Measurements from ENCODE around the gene KCNB1. TPM values are rescaled to one million over a fixed set of nuclear protein-coding genes. Genes with fewer than 3 reads are reported as not detected.

The KCNB1 gene
- total and polyA plus RNA-seq, 2 donors (not counting 1 experiment from before 2014, with no cell fraction given), result 0.12 TPM; not detected in 1

GRCh38 chr20:49433333-49433732 is 49.1 kb downstream of the KCNB1 start:
- H3K4me1 Mint-ChIP-seq, result no peaks in the 10 kb centered on the region
- intact Hi-C loops (cut with micrococcal nuclease), result no loop called here
- DNase-seq (no peak), ATAC-seq (ENCODE audit: low read depth) (no peak)
- H3K27me3 Mint-ChIP-seq, result peaks cover 21% of the 10 kb centered on the region
- H3K9ac ChIP-seq (ENCODE audit: low read length), result no peak overlapping the region
- no peaks in the 10 kb centered on the region for H4K20me1 ChIP-seq (ENCODE audit: control insufficient read depth, insufficient read depth, low read length, poor library complexity, severe bottlenecking)
- no peaks in the 10 kb centered on the region for H3K4me1 ChIP-seq (ENCODE audit: control insufficient read depth in 2 of 2, insufficient read depth in 2 of 2, low read length in 2 of 2)
- H3K4me3 Mint-ChIP-seq, result no peak overlapping the region
- no peak overlapping the region for H3K27ac Mint-ChIP-seq
- no peaks in the 10 kb centered on the region for H3K36me3 ChIP-seq (replicated peaks in 1 of 2; ENCODE audit: control extremely low read depth in 1 of 2, control insufficient read depth in 1 of 2, extremely low read depth in 1 of 2, insufficient read depth in 2 of 2, low read length in 1 of 2)
- H3K79me2 ChIP-seq (ENCODE audit: control insufficient read depth, insufficient read depth, low read length), result no peaks in the 10 kb centered on the region
- H3K27me3 ChIP-seq (replicated peaks in 1 of 4; ENCODE audit: control extremely low read depth in 1 of 4, control insufficient read depth in 3 of 4, insufficient read depth in 4 of 4, low read length in 3 of 4), result peaks cover 0 to 11% (median 5%) of the 10 kb centered on the region in 4 experiments
- ChIA-PET POLR2A (no interaction called here), CTCF (no interaction called here)
- H3K9me3 Mint-ChIP-seq (ENCODE audit: insufficient read depth), result no peaks in the 10 kb centered on the region
- H2AFZ ChIP-seq (ENCODE audit: insufficient read depth, low read depth, low read length, poor library complexity, severe bottlenecking), result no peak overlapping the region
- no peak overlapping the region for H3K27ac ChIP-seq (ENCODE audit: low read length in 2 of 2)
- H3K4me2 ChIP-seq (replicated peaks; ENCODE audit: low read depth, low read length, poor library complexity, severe bottlenecking), result no peak overlapping the region
- TF ChIP-seq EZH2 (IDR thresholded peaks at IDR 0.05; ENCODE audit: borderline replicate concordance, insufficient read depth, low read depth, low read length, poor library complexity, severe bottlenecking), result no peak
- TF ChIP-seq CTCF (IDR thresholded peaks at IDR 0.05), result no peak
- H3K4me3 ChIP-seq (ENCODE audit: control extremely low read depth in 1 of 5, extremely low read depth in 1 of 5, insufficient read depth in 1 of 5, low read depth in 2 of 5, low read length in 4 of 5), result no peak overlapping the region
- no peaks in the 10 kb centered on the region for H3K9me3 ChIP-seq (ENCODE audit: control extremely low read depth in 1 of 3, control insufficient read depth in 2 of 3, insufficient read depth in 1 of 3, low read length in 2 of 3)
- WGBS (ENCODE audit: insufficient coverage), result 79% methylated on average over 9 of the region's 10 CpGs

- Histone ChIP-seq H3K4me1 (ENCODE audit: control insufficient read depth in 2 of 2, insufficient read depth in 2 of 2, low read length in 2 of 2) (no peaks in the 10 kb centered on the region), H4K20me1 (ENCODE audit: control insufficient read depth, insufficient read depth, low read length, poor library complexity, severe bottlenecking) (no peaks in the 10 kb centered on the region), H3K36me3 (replicated peaks in 1 of 2; ENCODE audit: control extremely low read depth in 1 of 2, control insufficient read depth in 1 of 2, extremely low read depth in 1 of 2, insufficient read depth in 2 of 2, low read length in 1 of 2) (no peaks in the 10 kb centered on the region), H3K4me2 (replicated peaks; ENCODE audit: low read depth, low read length, poor library complexity, severe bottlenecking) (no peak overlapping the region), H3K9ac (ENCODE audit: low read length) (no peak overlapping the region), H3K79me2 (ENCODE audit: control insufficient read depth, insufficient read depth, low read length) (no peaks in the 10 kb centered on the region), H3K4me3 (ENCODE audit: control extremely low read depth in 1 of 5, extremely low read depth in 1 of 5, insufficient read depth in 1 of 5, low read depth in 2 of 5, low read length in 4 of 5) (no peak overlapping the region), H3K27ac (ENCODE audit: low read length in 2 of 2) (no peak overlapping the region), H3K27me3 (replicated peaks in 1 of 4; ENCODE audit: control extremely low read depth in 1 of 4, control insufficient read depth in 3 of 4, insufficient read depth in 4 of 4, low read length in 3 of 4) (peaks cover 0 to 16% (median 6%) of the 10 kb centered on the region in 4 experiments), H2AFZ (ENCODE audit: insufficient read depth, low read depth, low read length, poor library complexity, severe bottlenecking) (no peak overlapping the region), H3K9me3 (ENCODE audit: control extremely low read depth in 1 of 3, control insufficient read depth in 2 of 3, insufficient read depth in 1 of 3, low read length in 2 of 3) (no peaks in the 10 kb centered on the region)
- intact Hi-C loops (cut with micrococcal nuclease), result no loop called here
- ChIA-PET CTCF (interaction anchor here (0.6 kb wide), 1 partner anchor 149 kb away, joined by 3 read pairs; no protein-coding TSS in a partner anchor), POLR2A (no interaction called here)
- Mint-ChIP-seq H3K4me3 (no peak overlapping the region), H3K9me3 (ENCODE audit: insufficient read depth) (no peaks in the 10 kb centered on the region), H3K27me3 (peaks cover 19% of the 10 kb centered on the region), H3K4me1 (no peaks in the 10 kb centered on the region), H3K27ac (no peak overlapping the region)
- ATAC-seq (ENCODE audit: low read depth) (no peak), DNase-seq (no peak)
- 57% methylated on average over 1 of the region's 3 CpGs for WGBS (ENCODE audit: insufficient coverage)
- TF ChIP-seq CTCF (IDR thresholded peaks at IDR 0.05), result no peak
- TF ChIP-seq EZH2 (IDR thresholded peaks at IDR 0.05; ENCODE audit: borderline replicate concordance, insufficient read depth, low read depth, low read length, poor library complexity, severe bottlenecking), result no peak
Measured at GRCh38 chr20:49432550-49432949, 49.9 kb downstream of the KCNB1 start.

Data from B cell (primary cell).